K562 (cell line): Measurements from ENCODE around the gene AP5M1. TPM values are rescaled to one million over a fixed set of nuclear protein-coding genes. Genes with fewer than 3 reads are reported as not detected.
A peak's percentile ranks its signal among the peaks of the same experiment; 100 is the strongest.

Experiments
- AFF4 ChIP-seq: sonication (generic); formaldehyde crosslinking; IDR thresholded peaks from 2 replicates; pipeline ENCODE4 v1.8.0; 2023; ENCODE audit warnings: mild to moderate bottlenecking, missing genetic modification reagents
- CREM ChIP-seq: IDR thresholded peaks from 2 replicates; pipeline ENCODE4 v1.6.1; 2014; ENCODE audit warnings: antibody characterized with exemption, low read depth
- CXXC5 ChIP-seq: fragments of 250-450 bp; sonication (Bioruptor Pico); IDR thresholded peaks from 2 replicates; pipeline ENCODE4 v1.8.0; 2022; ENCODE audit warnings: inconsistent platforms, mild to moderate bottlenecking, moderate library complexity
- E2F1 ChIP-seq: sonication (generic); formaldehyde crosslinking; IDR thresholded peaks from 2 replicates; pipeline ENCODE4 v1.8.1; 2023; ENCODE audit warnings: mild to moderate bottlenecking, missing genetic modification reagents, moderate library complexity
- EP400 ChIP-seq: fragments of 450-650 bp; IDR thresholded peaks from 2 replicates; pipeline ENCODE4 v1.6.1; 2017; ENCODE audit warnings: antibody characterized with exemption, mild to moderate bottlenecking, moderate library complexity
- ERF ChIP-seq: fragments of 450-650 bp; formaldehyde crosslinking; IDR thresholded peaks from 2 replicates; pipeline ENCODE4 v1.4.0; 2020; ENCODE audit warnings: mild to moderate bottlenecking, mixed read lengths
- ESRRA ChIP-seq: fragments of 450-650 bp; IDR thresholded peaks from 2 replicates; pipeline ENCODE4 v1.6.1; 2014; ENCODE audit warnings: low read depth, mild to moderate bottlenecking, moderate library complexity, borderline replicate concordance
- ETV1 ChIP-seq: fragments of 450-650 bp; conservative IDR thresholded peaks from 2 replicates; pipeline ENCODE4 v1.6.1; 2016; ENCODE audit warnings: missing genetic modification characterization, control low read depth, low read depth, missing compliant biosample characterization
- FUS ChIP-seq: fragments of 200-400 bp; formaldehyde crosslinking; optimal IDR thresholded peaks from 2 replicates; pipeline ENCODE3; 2017; ENCODE audit warnings: low read depth, low read length
- HDAC1 ChIP-seq, 2 experiments: fragments of 450-650 bp; IDR thresholded peaks; 2 replicates each; pipeline ENCODE4 v1.6.1; 2016 to 2017; ENCODE audit warnings: inconsistent platforms in 1 of 2, mild to moderate bottlenecking in 1 of 2, moderate library complexity in 1 of 2
- HMG20B ChIP-seq: fragments of 250-450 bp; sonication (Bioruptor Pico); IDR thresholded peaks from 2 replicates; pipeline ENCODE4 v1.5.0; 2021; ENCODE audit warnings: mild to moderate bottlenecking
- IFI16 ChIP-seq: fragments of 250-450 bp; sonication (Bioruptor Pico); IDR thresholded peaks from 2 replicates; pipeline ENCODE4 v2.1.2; 2022; ENCODE audit warnings: mild to moderate bottlenecking, inconsistent platforms
- MYBL2 ChIP-seq, 2 experiments: fragments of 450-650 bp in 1 of 2; sonication (generic) in 1 of 2; formaldehyde crosslinking in 1 of 2; IDR thresholded peaks; 2 replicates each; pipeline versions ENCODE4 v1.6.1 to v1.8.1; 2017 to 2022; ENCODE audit warnings: borderline replicate concordance in 1 of 2, inconsistent platforms in 1 of 2, low read depth in 1 of 2, mild to moderate bottlenecking in 1 of 2, missing genetic modification reagents in 1 of 2, moderate library complexity in 1 of 2
- NCOA6 ChIP-seq: fragments of 450-650 bp; IDR thresholded peaks from 2 replicates; pipeline ENCODE4 v1.6.1; 2017; ENCODE audit warnings: mild to moderate bottlenecking
- POLR2G ChIP-seq: fragments of 200-400 bp; formaldehyde crosslinking; IDR thresholded peaks from 2 replicates; pipeline ENCODE4 v1.6.1; 2017; ENCODE audit warnings: low read depth, mild to moderate bottlenecking, antibody characterized with exemption, low read length, moderate library complexity
- SIN3A ChIP-seq, 2 experiments: fragments of 150-350 bp in 1 of 2; IDR thresholded peaks; 2 replicates each; pipeline ENCODE4 v1.6.1; 2011 to 2016; ENCODE audit warnings: borderline replicate concordance in 2 of 2, low read depth in 2 of 2, low read length in 2 of 2, mild to moderate bottlenecking in 2 of 2, moderate library complexity in 2 of 2; ENCODE audit not compliant: control insufficient read depth in 1 of 2
- TEAD4 ChIP-seq, 2 experiments: sonication (generic) in 1 of 2; formaldehyde crosslinking in 1 of 2; IDR thresholded peaks; 2 replicates each; pipeline versions ENCODE4 v1.6.1 to v1.8.0; 2012 to 2022; ENCODE audit warnings: borderline replicate concordance in 1 of 2, inconsistent platforms in 1 of 2, low read length in 1 of 2, mild to moderate bottlenecking in 1 of 2, missing genetic modification reagents in 1 of 2
- ZBTB2 ChIP-seq: fragments of 450-650 bp; IDR thresholded peaks from 2 replicates; pipeline ENCODE4 v1.6.1; 2016; ENCODE audit warnings: antibody characterized with exemption
- ZNF197 ChIP-seq: fragments of 200-800 bp; sonication (Bioruptor generic); IDR thresholded peaks from 2 replicates; pipeline ENCODE4 v1.6.1; 2016; ENCODE audit warnings: low read depth, missing genetic modification characterization, missing compliant biosample characterization
- polyA plus RNA-seq, 8 experiments: library from polyadenylated mRNA; depleted of rRNA in 4 of 8; stranded (reverse) in 5 of 8; unstranded in 3 of 8; fragments of >200 nt; fragmentation: Nextera tagmentation in 2 of 8; fragmentation: Illumina TruSeq in 1 of 8; extraction: Ambion mirVana in 2 of 8; extraction: Trizol in 1 of 8; gene quantifications; 2 replicates each; pipeline versions ENCODE4 v1.2.1 to v1.2.3, GENCODE V29; 2011 to 2014; ENCODE audit warnings: inconsistent platforms in 1 of 8, missing spikeins in 1 of 8
- total RNA-seq, 7 experiments: library from RNA; depleted of rRNA in 6 of 7; stranded (reverse); fragments of >200 nt in 6 of 7; fragmentation: Illumina TruSeq in 2 of 7; extraction: Trizol in 2 of 7; gene quantifications; 2 replicates each; pipeline versions ENCODE4 v1.2.1 to v1.2.3, GENCODE V29; 2011 to 2021; ENCODE audit warnings: low replicate concordance in 1 of 7

The AP5M1 gene
- total and polyA plus RNA-seq, 9 of the 15 experiments (the other 6 are each of a cell fraction or from before 2014, with no cell fraction given): 16.1 to 51.7 (median 30.9) TPM

- TF ChIP-seq E2F1 (0 out of 2 replicates have a peak, but pooled peaks have one; percentile 61), HMG20B (CRISPR knock-in tag) (no peak), CXXC5 (CRISPR knock-in tag) (peak; percentile 84), FUS (no peak), ESRRA (peak; percentile 70; the same call in 1 of the 2 replicates), ERF (CRISPR knock-in tag) (no peak), SIN3A (IDR thresholded peaks at IDR 0.05; ENCODE audit: borderline replicate concordance in 2 of 2, control insufficient read depth in 1 of 2, low read depth in 2 of 2, low read length in 2 of 2) (peak; percentile 7 to 50; a peak in 1 of 4 replicates), AFF4 (CRISPR knock-in tag) (no peak), TEAD4 (IDR thresholded peaks at IDR 0.05; ENCODE audit: low read length) (peak; percentile 19; the same call in 1 of the 2 replicates), TEAD4 (CRISPR knock-in tag; IDR thresholded peaks at IDR 0.05; ENCODE audit: borderline replicate concordance) (no peak), IFI16 (no peak), CREM (peak; percentile 73), ETV1 (tag) (peak; percentile 97), MYBL2 (IDR thresholded peaks at IDR 0.05; ENCODE audit: low read depth) (no peak), MYBL2 (CRISPR knock-in tag; IDR thresholded peaks at IDR 0.05; ENCODE audit: borderline replicate concordance) (no peak), POLR2G (peak; percentile 95), NCOA6 (no peak), HDAC1 (IDR thresholded peaks at IDR 0.05) (peak in 1 of 2 experiments; percentile 35; a peak in 1 of 4 replicates), EP400 (peak; percentile 70), ZBTB2 (peak; percentile 48; the same call in 1 of the 2 replicates), ZNF197 (CRISPR knock-in tag) (no peak)
Observed at GRCh38 chr14:57268161-57269069, at the start of gene AP5M1, which contains the start of gene EXOC5 (continued).
